ENCODE results near the gene MYH10.
"Not testable (repeated sequence)": the region's sequence is repeated elsewhere in the genome, so short reads cannot be mapped to it uniquely, and the experiment has no call there.

Gene MYH10

DNA sequence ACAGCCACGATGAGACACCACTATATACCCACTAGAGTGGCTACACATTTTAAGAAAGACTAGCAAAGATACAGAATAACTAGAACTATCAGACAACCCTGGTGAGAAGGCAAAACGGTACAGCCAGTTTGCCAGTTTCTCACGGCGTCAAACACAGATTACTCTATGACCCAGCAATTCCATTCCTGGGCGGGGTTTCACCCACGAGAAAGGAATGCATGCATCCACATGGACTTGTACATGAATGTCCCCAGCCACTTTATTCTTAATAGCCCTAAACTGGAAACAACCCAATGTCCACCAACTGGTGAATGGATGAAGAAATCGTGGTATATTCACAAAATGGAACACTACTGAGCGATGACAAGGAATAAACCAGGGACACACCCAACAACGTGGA is 74.5 kb downstream of the MYH10 start:
- DNase-seq (ENCODE audit: low read depth) = no peak

DNA sequence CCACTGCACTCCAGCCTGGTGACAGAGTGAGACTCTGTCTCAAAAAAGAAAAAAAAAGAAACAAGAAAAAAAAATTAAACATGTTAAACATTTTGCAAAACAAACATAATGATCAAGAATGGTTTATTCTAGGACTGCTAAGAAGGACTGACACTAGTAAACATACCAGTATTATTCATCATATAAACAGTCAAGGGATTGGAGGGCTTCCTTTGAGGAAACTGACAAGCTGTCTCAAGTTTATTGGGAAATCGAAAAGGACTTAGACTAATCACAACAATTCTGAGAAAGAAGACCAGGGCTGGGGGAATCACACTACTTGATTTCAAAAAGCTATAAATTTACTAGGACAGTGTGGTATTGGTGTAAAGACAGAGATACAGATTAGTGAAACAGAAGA is 75.5 kb downstream of the MYH10 start:
- DNase-seq (ENCODE audit: low read depth) = no peak

DNA sequence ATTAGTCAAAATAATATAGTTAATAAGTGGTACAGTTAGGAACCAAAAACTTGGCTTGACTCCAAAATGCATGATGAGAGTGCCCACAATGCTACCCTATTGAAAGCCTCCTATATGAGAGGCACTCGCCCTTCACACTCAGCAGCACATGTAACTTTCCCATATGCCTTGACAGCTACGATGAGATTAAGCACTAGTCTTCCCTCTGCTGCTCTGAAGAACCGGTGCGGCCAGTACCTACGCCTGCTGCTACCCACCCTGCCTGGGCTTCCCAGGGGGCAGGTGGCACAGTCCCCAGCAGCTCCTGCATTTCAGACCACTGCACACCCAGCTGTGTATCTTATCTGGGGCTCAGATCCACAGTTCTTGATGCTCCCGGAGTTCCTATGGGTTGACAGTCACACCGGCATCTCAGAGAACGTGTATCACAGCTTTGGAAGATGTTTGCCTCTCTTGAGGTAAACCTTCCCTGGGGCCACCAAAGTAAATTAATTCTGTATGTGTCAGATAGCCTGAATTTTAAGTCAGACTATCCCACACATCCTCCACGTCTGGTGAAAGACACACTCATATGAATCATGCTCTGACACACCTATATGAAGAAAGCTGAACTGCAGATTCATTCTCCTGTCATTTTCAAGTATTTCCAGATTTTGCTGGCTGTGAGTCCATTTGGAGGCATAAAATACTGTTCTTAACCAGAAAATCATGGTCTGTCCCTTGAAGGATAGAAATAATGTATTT is 77.8 kb downstream of the MYH10 start:
- no peak for DNase-seq (ENCODE audit: low read depth)

DNA sequence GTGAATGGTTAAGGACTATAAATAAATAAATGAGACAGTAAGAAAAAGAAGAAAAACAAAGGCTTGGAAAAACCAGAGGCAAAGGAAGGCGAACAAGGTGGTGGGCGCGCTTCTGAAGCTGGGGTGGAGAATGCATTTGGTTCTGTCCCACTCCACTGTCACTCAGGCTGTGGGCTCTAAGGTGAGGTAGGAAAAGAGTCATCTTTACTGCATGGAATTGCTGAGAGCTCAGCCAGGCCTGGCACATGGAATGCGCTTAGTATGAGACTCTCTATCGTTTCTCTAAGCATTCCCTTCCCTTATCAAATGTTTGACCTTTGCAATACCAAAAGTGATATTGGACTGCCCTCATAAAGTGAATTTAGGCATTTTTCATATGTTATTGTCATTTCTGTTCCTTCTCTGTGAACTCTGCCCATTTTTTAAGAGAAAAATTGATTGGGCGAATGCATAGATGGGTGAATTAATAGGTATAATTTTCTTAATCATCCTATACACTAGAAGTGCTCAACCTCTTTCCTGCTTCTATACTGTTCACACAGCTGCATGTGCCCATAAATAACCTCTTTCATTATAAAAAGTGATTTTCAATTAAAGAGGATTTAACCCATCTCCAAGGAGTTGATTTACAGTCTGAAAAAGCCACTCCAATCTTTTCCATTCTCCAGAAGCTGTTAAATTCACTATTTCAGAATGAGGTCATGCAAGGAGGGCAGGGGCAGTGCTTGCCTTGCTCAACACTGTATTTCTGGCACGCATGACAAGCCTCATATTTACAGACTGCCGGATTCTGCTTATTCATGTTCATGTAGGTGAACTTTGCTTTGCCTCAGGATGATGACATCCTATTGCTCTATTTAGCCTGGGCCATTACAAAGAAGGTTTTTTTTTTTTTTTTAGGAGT is 87.7 kb downstream of the MYH10 start:
- DNase-seq (ENCODE audit: low read depth) = no peak

DNA sequence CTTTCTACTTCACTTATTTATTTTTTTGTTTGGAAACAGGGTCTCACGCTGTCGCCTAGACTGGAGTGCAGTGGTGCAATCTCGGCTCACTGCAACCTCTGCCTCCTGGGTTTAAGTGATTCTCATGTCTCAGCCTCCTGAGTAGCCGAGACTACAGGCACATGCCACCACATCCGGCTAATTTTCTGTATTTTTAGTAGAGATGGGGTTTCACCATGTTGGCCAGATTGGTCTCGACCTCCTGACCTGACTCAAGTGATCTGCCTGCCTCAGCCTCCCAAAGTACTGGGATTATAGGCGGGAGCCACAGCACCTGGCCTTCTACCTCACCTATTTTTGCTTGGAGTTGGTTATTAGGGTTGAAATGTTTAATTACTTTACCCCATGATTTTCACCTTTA is 90.5 kb downstream of the MYH10 start:
- not testable (repeated sequence) for DNase-seq (ENCODE audit: low read depth)

DNA sequence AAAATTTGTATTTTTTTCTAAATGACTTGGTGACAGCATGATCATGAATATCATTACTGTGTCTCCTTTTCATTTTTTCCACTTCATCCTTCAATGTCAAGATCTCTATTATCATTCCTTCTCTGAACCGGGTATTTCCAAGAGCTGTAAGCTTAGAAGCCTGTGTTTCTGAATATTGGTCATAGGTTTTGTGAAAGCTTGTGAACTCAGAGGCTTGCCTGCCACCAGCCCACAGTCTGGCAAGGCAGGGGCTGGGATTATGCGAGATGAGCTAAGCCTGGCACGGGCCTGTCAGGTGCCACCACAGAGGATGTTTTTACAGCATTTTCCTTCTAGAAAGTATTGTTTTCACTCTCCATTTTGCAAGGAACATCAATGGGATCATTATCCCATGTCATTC is 92.8 kb downstream of the MYH10 start:
- no peak for DNase-seq (ENCODE audit: low read depth)

DNA sequence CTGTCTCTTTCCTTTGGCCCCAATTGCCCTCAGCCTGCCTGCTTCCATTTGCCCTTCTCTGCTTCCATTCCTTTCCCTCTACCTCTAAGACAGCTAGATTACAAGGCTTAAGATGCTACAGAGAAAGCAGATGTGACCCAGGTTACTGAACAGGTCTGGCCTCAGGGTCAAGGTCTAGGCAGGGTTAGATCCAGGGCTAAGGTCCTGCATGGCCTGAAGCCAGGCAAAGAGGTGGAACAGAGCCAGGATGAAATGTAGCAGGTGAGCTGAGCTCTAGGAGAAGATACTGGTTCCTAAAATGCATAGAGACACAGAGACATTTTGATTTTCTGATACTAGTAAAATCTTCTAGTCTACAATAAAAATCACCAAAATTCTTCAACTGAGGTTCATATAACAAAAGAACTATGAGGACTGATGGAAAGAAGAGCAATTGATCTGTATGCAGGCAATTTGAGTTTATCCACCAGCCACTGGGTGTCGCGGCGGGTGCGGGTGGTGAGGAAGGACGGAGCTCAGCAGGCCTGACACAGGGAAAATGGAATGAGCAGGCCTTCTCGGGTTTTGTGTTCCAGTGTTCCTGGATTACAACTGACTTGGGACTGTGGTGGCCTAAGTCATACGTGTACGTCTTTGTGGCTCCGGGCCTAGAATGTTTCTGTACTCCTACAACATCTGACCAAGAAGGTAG is 95.9 kb downstream of the MYH10 start:
- DNase-seq (ENCODE audit: low read depth) = no peak

DNA sequence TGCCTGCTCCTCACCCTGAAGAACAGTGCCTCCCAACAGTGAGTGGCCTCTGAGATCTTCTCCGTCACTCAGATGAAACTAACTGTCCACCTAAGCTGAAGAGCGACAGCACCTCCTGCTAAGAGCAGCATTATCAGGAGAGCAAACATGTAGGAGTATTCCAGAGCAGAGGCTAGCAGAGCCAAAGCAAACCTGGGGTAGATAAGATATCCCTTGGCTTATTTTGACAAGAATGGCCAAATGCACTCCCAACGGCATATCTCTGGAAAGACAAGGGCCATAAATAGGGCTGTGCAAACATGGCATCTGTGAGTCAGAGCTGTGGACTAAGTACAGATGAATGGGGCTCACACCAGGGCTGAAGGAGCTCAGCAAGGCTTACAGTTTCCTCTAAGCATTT is 98.5 kb downstream of the MYH10 start:
- no peak for DNase-seq (ENCODE audit: low read depth)

DNA sequence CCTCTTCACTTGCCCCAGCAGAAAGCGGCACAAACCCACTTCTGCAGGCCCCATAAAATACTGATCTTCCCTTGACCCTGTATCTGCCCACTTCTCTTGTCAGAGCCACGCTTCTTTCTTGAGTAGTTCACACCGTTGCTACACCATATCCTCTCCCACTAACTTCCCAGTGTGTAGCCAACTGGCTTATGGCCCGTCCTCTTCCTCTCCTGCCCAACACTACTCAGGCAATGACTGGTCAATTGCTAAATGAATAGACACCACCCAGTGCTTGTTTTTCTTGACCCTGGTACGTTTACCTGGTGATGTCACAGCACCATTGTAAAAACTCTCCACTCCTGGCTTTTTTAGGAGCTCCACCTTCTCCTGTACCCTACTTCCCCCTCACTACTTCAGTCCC is 107.9 kb downstream of the MYH10 start:
- no peak for DNase-seq (ENCODE audit: low read depth)

DNA sequence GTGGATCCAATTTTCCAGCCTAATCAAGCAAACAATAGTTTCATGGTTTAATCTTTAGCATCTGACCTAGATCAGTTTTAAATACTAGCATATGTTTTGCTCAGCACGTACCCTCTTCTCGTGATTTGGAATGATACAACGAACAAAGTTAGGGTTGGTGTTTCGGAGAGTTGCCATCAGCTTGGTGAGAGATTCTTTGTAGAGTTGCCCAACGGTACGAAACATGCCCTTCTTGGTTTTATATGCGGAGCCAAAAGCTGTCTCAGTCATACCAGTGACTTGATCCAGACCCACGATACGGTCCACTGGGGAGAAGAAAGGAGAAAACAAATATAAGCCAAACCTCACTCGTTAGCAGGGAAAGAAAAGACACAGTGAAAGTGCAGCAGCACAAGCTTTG is 109.5 kb downstream of the MYH10 start:
- DNase-seq (ENCODE audit: low read depth) = no peak

DNA sequence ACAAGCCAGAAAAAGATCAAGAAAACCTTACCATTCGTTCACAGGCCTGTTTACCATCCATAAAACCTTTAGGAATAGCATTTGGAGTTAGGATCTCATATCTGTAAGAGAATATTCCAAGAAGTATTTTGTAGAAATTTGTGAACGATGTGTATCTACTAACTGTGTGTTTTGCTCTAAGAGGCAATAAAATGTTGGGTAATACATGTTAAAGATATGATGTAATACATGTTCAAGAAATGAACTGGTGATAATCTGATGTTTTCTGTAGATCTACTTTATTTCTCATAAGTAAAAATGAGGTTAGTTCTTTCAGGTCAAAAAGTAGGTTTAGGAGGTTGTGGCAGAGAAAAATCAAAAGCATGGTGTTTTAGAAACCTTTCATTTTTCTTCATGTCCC is 111.7 kb downstream of the MYH10 start:
- DNase-seq (ENCODE audit: low read depth) = no peak

DNA sequence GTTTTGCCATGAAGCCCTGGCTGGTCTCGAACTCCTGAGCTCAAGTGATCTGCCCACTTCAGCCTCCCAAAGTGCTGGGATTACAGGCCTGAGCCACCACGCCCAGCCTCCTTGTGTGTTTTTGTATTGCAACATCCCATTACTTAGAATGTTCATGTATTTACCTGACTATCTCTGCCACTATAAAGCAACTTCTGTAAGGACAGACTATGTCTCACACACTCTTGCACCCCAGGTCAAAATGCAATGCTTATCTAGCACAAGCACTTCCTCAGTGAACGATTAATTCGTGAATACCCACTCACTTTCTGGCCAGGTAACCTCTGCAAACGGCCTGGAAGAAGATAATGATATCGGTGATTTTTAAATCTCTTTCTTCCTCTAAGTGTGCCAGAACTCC is 112.2 kb downstream of the MYH10 start:
- no peak for DNase-seq (ENCODE audit: low read depth)

DNA sequence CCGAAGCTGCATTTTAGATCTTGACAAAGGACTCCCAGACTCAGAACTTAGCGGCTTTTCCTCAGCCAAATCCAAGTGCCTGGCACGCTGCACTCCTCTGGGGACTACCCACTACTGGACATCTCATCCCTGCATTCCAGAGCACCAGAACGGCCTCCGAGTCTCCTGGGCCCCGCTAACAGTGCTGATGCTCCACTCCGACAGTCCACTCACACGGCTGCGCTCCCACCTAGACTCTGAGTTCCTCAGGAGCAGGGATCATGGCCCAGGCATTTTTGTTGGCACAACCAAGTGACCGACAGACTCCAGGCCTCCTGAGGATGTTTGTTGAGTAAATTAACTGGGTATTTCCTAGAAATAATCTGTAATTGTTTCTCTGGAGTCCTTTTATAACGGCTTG is 115.7 kb downstream of the MYH10 start:
- DNase-seq (ENCODE audit: low read depth) = no peak

DNA sequence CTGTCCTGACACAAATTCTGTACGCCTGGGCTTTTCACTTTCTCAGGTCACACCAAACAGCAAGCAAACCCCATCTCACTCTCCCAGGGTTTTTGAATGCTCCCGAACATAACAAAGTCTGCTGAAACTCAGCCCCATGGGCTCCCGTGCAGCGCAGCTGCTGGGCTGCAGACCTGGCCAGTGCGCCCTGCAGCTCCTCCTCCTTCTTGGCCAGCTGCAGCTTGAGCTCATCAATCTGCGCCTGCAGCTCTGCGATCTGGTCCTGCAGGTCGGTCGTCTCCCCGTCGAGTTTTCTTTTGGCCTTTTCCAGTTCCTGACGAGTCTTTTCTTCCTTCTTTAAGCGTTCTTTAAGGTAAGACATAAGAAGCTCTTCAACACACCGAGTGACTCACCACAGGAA is 124.4 kb downstream of the MYH10 start:
- DNase-seq (ENCODE audit: low read depth) = no peak

DNA sequence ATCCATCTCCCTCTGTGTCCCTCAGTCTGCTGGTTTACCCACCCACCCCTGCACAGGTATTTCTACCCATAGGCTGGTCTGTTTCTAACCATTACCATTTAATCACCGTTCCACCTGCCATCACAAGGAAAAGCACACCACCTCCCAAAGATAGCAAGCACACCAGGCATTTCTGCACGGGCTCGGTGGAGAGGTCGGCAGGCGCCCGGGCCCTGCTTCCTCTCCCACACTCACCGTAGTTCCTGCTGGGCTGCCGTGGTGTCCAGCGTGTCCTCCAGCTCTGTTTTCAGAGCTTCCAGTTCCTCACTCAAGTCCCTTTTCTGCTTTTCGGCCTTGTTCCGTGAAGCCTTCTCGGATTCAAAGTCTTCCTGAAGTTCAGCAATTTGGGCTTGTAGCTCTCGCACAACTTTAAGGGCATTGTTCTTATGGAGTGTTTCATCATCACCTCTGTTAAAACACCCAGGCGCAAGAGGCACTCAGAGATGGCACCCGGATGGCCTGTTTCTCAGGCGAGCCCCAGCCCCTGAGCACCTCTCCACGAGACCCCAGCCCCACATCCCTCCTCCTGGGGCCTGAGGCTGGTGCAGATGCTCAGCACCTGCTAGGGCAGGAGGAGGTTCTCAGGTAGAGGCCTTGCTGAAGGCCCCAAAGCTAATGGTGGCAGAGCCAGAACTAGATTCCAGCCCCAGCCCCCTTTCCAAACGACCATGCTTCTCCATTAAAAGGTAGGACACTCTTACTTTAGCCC is 125.9 kb downstream of the MYH10 start:
- DNase-seq (ENCODE audit: low read depth) = no peak

DNA sequence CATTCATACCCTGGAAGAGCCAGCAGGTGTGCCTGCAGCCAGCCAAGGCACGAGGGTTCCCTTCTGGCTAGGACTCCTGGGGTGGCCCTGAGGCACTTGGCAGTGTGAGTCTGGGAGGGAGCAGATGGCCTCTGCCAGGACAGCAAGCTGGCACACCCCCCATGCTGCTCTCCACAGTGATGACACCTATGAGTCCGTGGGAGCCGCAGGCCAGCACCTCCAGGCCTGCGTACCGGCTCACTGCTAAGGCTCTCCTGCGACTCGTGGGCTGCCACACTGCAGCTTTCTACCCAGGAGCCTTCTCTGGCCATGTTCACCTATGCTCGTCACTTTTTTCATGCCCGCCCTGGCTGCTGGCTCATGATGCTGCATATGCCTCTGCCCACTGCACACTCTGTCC is 126.7 kb downstream of the MYH10 start:
- DNase-seq (ENCODE audit: low read depth) = no peak

DNA sequence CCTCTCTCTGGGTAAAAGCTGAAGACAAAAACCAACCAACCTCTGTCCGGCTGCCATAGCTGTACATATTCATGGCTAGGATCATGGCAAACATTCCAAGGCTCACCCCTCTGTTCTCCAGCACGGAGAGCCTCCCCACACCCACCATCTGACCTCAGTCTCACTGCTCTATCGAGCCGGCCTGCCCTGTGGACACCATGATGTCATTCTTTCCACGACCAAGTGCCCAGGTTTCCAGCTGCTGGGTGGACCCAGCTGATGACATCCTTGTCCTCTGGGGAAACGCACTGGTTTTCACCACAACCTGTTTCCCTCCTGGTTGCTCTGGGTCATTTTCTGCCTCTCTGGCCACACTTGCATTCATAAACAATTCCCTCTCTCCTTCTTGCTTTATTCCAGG is 127.2 kb downstream of the MYH10 start:
- no peak for DNase-seq (ENCODE audit: low read depth)

DNA sequence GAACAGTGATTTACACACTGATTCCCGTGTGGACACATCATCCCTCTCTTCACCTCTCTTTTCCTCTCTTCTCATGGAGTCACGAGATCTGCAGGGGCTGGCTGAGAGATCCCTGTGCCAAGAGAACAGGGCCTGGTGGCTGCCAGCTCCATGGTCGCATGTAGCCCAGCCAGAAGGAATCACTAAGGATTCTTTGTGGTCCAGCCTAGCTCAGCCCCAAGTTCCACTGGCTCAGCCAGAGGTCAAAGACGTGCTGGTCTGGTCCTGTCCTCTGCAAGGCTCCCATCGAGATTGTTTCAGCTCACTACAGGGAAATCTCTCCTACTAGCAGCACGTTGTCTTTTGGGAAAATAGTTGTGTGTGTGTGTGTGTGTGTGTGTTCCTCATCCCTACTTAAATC is 128.4 kb downstream of the MYH10 start:
- no peak for DNase-seq (ENCODE audit: low read depth)

DNA sequence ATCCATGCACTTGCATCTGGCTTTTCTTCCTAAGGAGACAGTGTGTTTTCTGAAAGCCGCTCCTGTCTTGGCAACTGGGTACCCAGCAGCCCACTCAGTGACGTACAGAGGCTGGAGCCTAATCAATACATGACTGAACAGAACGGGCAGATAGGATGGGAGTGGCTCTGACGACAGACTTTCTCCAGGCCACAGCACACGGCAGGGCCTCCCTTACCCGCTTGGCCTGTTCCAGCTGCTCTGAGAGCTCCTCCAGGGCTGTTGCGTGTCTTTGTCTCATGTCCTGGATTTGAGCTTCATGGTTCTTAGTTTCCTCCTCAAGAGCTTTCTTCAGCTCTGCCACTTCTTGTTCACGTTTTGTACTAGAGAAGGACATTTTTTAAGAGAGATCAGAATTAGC is 129.9 kb downstream of the MYH10 start:
- no peak for DNase-seq (ENCODE audit: low read depth)

DNA sequence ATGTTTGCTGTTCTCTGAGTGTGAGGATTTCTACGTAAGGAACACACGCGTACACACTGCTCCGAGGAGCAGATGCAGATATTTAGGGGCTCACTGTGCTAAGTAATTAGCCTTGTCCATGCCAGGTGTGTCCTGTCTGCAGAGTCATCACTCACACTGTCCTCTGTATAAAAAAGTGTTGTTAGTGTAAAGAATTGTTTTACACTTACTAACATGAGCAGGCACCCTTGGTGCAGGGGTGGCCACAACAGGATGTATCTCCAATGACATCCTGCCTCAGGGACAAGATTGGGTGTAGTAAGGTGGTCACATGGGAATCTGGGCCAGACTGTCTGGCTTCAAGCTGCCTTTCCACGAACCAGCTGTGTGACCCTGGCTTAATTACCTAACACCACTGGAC is 130.9 kb downstream of the MYH10 start:
- no peak for DNase-seq (ENCODE audit: low read depth)

DNA sequence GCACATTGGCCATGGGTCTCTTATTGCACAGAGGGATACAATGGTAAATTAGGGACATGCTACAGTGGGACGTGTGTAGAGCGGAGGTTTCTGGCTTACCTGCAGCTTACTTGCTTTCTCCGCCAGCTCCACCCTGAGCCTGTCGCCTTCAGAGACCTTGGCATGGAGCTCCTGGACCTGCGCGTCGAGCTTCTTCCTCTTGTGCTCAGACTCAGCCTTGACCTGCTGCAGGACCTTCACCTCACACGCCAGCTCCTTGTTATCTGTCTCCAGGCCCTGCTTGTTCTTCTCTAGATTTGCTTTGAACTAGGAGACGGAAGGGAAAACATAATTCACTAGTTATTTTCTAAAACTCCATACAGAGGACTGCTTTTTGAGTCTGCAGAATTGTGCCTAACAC is 131.4 kb downstream of the MYH10 start:
- DNase-seq (ENCODE audit: low read depth) = no peak

DNA sequence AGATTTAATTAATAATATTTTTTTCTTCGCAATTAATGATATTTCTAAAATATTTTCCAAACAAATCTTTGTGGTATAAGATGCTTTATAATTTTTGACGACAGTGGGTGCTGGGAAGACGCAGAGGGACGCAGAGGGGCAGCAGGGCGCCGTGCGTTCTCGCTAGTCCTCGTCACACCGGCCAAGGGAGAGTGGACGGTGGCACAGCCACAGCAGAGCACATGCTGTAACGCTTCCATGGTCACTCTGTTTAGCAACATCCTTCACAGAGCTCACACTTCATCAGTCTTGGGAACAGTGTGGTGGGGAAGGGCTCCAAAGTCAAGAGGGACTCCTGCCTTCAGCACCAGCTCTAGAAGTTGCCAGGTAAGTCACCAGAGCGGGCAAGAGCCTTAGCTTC is 134.4 kb downstream of the MYH10 start:
- DNase-seq (ENCODE audit: low read depth) = no peak
